ENCODE measurements around the gene SEPTIN8. TPM values are rescaled to one million over a fixed set of nuclear protein-coding genes. Genes with fewer than 3 reads are reported as not detected.

SEPTIN8 gene
- total RNA-seq, 1 donor from 2014 or later, result 97.5 TPM

DNA sequence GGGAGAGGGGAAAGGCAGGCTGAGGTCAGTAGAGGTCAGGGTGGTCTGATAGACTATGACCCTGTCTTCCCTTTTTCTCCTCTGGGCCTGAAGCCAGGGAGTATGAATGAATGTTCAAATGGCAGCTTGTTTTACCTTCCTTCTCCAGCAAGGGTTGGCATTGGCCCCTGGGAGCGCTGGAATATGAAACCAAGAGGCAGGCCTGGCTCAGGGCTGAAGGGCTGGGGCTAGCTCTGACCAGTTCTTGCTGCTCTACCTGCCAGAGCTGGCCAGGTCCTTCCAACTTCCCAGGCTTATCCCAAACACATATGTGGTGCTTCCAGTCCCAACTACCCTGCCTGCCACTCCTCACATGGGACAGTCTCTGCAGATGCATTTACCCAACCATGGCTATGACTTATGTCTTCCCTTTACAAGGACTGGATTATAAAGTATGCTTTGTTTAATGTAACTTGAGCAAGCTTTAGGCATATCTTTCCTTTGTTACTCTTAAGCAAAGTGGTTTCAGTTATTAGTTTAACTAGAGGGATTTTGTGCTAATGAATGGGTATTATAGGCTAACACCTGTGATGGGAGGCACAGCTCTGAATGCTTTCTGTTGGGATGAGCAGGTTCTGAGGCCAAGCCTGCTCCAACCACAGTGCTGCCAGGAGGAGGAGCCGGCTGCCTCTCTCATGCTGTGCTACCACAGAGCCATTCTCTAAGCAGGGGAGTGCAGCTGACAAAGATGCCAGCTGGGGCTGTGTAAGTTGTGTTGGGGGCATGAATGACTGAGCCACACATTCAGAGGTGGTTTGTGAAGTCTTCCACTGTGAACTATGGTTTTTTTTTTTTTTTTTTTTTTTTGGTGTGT is 23.7 kb downstream of the SEPTIN8 start:
- DNase-seq (ENCODE audit: low read depth) (no peak), FAIRE-seq (no peak)
- H3K36me3 ChIP-seq (ENCODE audit: insufficient read depth, low read length), result peaks cover 7% of the 10 kb centered on the region
- no peaks in the 10 kb centered on the region for H3K79me2 ChIP-seq (ENCODE audit: insufficient read depth, low read length)
- H3K4me2 ChIP-seq (ENCODE audit: low read length), result no peak overlapping the region
- H3K9ac ChIP-seq (ENCODE audit: low read length), result no peak overlapping the region
- peaks cover 10% of the 10 kb centered on the region for H3K27me3 Mint-ChIP-seq (ENCODE audit: low read depth, unreplicated experiment)
- peaks cover 5% of the 10 kb centered on the region for H3K27me3 ChIP-seq (ENCODE audit: insufficient read depth, low read length)
- peaks cover 3% of the 10 kb centered on the region for H3K9me3 Mint-ChIP-seq (ENCODE audit: unreplicated experiment)
- no peaks in the 10 kb centered on the region for H3K4me1 ChIP-seq (ENCODE audit: insufficient read depth, low read length)
- TF ChIP-seq, protein P1, sequence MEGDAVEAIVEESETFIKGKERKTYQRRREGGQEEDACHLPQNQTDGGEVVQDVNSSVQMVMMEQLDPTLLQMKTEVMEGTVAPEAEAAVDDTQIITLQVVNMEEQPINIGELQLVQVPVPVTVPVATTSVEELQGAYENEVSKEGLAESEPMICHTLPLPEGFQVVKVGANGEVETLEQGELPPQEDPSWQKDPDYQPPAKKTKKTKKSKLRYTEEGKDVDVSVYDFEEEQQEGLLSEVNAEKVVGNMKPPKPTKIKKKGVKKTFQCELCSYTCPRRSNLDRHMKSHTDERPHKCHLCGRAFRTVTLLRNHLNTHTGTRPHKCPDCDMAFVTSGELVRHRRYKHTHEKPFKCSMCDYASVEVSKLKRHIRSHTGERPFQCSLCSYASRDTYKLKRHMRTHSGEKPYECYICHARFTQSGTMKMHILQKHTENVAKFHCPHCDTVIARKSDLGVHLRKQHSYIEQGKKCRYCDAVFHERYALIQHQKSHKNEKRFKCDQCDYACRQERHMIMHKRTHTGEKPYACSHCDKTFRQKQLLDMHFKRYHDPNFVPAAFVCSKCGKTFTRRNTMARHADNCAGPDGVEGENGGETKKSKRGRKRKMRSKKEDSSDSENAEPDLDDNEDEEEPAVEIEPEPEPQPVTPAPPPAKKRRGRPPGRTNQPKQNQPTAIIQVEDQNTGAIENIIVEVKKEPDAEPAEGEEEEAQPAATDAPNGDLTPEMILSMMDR (IDR thresholded peaks at IDR 0.05; ENCODE audit: insufficient read depth, low read depth, low read length), result no peak
- no peak for TF ChIP-seq EZH2 (IDR thresholded peaks at IDR 0.05; ENCODE audit: insufficient read depth, low read length)
- H3K27ac Mint-ChIP-seq (ENCODE audit: unreplicated experiment), result no peak overlapping the region
- H3K36me3 Mint-ChIP-seq (ENCODE audit: low read depth, unreplicated experiment), result peaks cover 21% of the 10 kb centered on the region
- H2AFZ ChIP-seq (ENCODE audit: low read depth, low read length), result no peak overlapping the region
- H3K4me3 Mint-ChIP-seq (ENCODE audit: unreplicated experiment), result no peak overlapping the region
- no peak overlapping the region for H3K27ac ChIP-seq (ENCODE audit: low read depth, low read length)
- H3K4me3 ChIP-seq (ENCODE audit: insufficient read depth, low read depth, low read length), result no peak overlapping the region
- H3K9me3 ChIP-seq (ENCODE audit: insufficient read depth, low read depth, low read length), result no peaks in the 10 kb centered on the region
- H3K4me1 Mint-ChIP-seq (ENCODE audit: low read depth, unreplicated experiment), result peaks cover 11% of the 10 kb centered on the region
- no peaks in the 10 kb centered on the region for H4K20me1 ChIP-seq (ENCODE audit: insufficient read depth, low read length)

DNA sequence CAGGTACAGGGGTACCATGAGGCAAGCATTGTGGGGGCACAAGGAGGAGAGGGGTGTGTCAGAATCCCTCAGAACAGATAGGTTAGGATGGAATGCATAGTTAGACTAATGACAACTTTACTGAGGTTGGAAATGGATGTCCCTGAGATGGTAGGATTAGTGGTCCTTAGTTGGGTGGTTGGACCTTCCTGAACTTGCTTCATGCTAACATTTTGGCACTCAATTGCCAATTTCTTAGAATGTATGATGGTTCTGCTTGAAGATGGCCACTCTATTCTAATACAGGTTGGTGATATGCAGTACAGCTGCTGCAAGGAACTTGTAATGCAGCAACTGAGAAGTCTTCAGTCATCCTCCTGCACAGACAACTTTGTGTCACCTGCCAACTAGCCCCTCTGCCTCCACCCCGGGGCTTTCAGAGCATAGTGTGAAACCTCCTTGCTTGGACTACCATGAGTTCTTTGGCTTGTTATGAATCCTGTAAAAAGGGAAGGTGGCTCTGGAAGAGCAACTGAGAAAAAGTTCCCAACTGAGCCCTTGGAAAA is 24.4 kb downstream of the SEPTIN8 start:
- TF ChIP-seq, protein P1 (IDR thresholded peaks at IDR 0.05; ENCODE audit: insufficient read depth, low read depth, low read length), result no peak
- no peak for TF ChIP-seq EZH2 (IDR thresholded peaks at IDR 0.05; ENCODE audit: insufficient read depth, low read length)
- no peaks in the 10 kb centered on the region for H4K20me1 ChIP-seq (ENCODE audit: insufficient read depth, low read length)
- no peak overlapping the region for H3K27ac Mint-ChIP-seq (ENCODE audit: unreplicated experiment)
- H3K27me3 ChIP-seq (ENCODE audit: insufficient read depth, low read length), result peaks cover 10% of the 10 kb centered on the region
- H3K36me3 ChIP-seq (ENCODE audit: insufficient read depth, low read length), result peaks cover 3% of the 10 kb centered on the region
- DNase-seq (ENCODE audit: low read depth) (no peak), FAIRE-seq (no peak)
- no peaks in the 10 kb centered on the region for H3K4me1 ChIP-seq (ENCODE audit: insufficient read depth, low read length)
- no peaks in the 10 kb centered on the region for H3K9me3 ChIP-seq (ENCODE audit: insufficient read depth, low read depth, low read length)
- H3K36me3 Mint-ChIP-seq (ENCODE audit: low read depth, unreplicated experiment), result peaks cover 20% of the 10 kb centered on the region
- H2AFZ ChIP-seq (ENCODE audit: low read depth, low read length), result no peak overlapping the region
- H3K4me3 Mint-ChIP-seq (ENCODE audit: unreplicated experiment), result no peak overlapping the region
- peaks cover 3% of the 10 kb centered on the region for H3K9me3 Mint-ChIP-seq (ENCODE audit: unreplicated experiment)
- H3K79me2 ChIP-seq (ENCODE audit: insufficient read depth, low read length), result no peaks in the 10 kb centered on the region
- no peak overlapping the region for H3K4me2 ChIP-seq (ENCODE audit: low read length)
- peaks cover 11% of the 10 kb centered on the region for H3K4me1 Mint-ChIP-seq (ENCODE audit: low read depth, unreplicated experiment)
- H3K27me3 Mint-ChIP-seq (ENCODE audit: low read depth, unreplicated experiment), result peaks cover 12% of the 10 kb centered on the region
- no peak overlapping the region for H3K4me3 ChIP-seq (ENCODE audit: insufficient read depth, low read depth, low read length)
- H3K9ac ChIP-seq (ENCODE audit: low read length), result no peak overlapping the region
- no peak overlapping the region for H3K27ac ChIP-seq (ENCODE audit: low read depth, low read length)
